GM19438 (cell line): Measurements from ENCODE around the gene DLD.
"Not testable (repeated sequence)": the region's sequence is repeated elsewhere in the genome, so short reads cannot be mapped to it uniquely, and the experiment has no call there.

Source experiments
- ATAC-seq: cut with Tn5 transposase; IDR thresholded peaks from one replicate; pipeline ENCODE4 v1.9.1; 2021; ENCODE audit warnings: low read depth; ENCODE audit not compliant: unreplicated experiment

DLD gene

DNA sequence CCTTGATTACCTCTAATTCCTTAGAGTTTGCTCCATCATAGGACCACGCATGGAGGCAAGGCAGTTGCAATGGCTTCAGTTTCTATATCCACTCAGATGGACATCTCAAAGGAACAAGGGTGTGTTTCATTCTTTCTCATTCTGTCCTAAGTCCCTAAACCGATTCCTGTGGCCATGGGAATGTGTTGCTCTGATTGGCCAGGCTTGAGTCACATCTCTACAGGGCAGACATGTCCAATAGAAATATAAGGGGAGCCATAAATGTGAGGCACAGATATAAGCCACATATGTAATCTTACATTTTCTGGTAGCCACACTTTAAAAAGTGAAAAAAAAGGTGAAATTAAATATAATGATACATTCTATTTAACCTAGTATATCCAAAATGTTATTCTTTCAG, 16.9 kb upstream of the DLD start:
- no peak for ATAC-seq

GRCh38 chr7:107874605-107875446, 16.2 kb upstream of the DLD start:
- no peak for ATAC-seq

DNA sequence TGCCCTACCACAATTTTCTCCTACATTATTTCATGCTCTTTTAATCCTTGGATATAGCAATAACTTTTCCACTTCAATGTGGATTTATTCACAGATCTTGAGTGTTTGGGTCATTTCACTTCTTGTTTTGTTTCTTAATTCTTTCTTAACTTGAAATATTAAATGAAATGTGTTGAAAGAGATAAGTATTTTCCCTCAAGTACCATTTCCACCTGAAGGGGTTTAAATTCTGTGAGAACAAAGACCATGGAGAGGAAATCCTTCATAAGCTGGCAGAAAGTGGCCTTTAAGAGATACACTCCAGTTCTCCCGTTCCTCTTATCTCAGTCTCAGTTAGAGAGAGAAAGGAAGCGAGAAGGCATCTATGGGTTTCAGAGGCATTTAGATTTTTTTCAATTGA, 14.1 kb upstream of the DLD start:
- no peak for ATAC-seq

DNA sequence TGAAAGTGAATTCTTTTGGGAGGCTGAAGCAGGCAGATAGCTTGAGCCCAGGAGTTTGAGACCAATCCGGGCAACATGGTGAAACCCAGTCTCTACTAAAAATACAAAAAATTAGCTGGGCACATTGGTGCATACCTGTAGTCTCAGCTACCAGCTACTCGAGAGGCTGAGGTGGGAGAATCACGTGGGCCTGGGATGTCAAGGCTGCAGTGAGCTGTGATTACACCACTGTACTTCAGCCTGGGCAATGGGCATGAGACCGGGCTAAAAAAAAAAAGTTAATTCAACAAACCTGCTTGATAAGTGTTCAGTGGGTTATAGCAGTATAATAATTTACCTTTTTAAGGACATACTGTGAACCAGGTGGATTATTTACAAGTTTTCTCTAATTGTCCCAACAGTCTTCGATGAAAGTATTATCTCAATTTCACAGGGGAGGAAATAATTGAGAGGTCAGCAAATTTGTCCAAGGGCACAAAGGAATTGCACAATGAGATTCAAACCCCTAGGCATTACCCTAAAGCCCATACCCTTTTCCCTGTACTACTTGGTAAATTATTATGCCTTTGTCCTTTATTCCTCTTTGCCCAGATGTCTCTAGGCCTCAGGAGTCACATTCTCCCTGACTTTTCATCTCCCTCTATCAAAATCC, 13.1 kb upstream of the DLD start:
- no peak for ATAC-seq

- no peak for ATAC-seq
Observed at GRCh38 chr7:107878636-107879035, 12.3 kb upstream of the DLD start.

GRCh38 chr7:107879400-107880035, 11.5 kb upstream of the DLD start:
- peak; percentile 79 for ATAC-seq

DNA sequence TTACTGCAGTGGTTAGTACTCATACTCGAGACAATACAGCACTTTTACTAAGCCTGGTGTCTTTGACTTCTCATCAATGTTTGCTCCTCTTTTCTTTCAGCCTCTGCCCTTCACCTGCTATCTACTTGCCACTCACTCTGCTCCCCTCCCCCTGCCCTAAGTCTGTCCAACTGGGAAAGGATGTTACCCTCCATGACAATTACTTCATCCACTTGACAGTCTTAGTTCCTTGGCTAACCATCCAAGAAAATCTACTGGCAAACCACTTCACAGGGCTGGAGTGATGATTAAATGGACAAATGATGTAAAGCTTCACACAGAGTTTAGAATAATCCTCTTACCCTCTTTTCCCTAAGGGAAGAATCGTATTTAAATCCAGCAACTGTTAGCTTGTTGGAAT, 8.2 kb upstream of the DLD start:
- no peak for ATAC-seq

- no peak for ATAC-seq
Observed at GRCh38 chr7:107884066-107884818, 6.7 kb upstream of the DLD start.

- ATAC-seq: not testable (repeated sequence)
Observed at GRCh38 chr7:107887827-107888226, 3.2 kb upstream of the DLD start.

DNA sequence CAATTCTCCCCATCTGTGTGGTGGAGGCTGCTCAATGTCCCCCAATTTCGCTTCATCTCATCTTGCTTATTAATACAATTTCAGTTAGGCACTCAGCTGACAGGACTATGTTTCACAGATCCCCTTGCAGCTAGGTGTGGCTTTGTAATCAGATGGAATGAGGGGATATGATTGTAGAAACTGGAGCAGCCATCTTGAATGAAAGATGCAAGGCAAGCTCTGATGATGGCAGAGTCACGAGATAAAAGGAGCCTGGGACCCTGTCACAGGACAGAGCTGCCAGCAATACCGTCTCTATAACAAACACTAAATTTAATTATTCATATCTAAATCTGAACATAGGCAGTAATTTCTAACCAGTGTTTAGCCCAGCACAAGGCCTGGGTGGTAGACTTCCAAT, 991 bp upstream of the DLD start:
- no peak for ATAC-seq

DNA sequence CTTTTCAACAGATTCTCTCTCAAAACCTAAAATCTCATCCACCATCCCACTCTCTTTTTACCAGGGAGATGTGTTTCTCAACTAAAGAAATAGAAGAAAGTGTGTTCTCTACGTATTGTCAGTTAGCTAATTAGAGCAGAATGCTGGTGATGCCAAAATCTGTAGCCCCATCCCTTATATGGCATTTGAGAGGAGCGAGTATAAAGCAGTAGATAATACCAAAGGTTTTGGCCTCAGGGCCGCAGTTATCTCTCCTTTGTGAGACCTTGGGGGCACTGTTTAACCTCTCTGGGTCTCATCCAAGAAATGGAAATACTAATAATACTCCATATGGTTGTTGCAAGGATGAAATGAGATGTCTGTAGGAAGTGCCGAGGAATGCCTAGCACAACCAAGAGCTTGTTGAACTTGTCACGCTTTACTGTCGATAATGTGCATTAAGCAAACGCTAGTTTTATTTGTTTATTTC, 456 bp upstream of the DLD start:
- peak; percentile 4 for ATAC-seq

DNA sequence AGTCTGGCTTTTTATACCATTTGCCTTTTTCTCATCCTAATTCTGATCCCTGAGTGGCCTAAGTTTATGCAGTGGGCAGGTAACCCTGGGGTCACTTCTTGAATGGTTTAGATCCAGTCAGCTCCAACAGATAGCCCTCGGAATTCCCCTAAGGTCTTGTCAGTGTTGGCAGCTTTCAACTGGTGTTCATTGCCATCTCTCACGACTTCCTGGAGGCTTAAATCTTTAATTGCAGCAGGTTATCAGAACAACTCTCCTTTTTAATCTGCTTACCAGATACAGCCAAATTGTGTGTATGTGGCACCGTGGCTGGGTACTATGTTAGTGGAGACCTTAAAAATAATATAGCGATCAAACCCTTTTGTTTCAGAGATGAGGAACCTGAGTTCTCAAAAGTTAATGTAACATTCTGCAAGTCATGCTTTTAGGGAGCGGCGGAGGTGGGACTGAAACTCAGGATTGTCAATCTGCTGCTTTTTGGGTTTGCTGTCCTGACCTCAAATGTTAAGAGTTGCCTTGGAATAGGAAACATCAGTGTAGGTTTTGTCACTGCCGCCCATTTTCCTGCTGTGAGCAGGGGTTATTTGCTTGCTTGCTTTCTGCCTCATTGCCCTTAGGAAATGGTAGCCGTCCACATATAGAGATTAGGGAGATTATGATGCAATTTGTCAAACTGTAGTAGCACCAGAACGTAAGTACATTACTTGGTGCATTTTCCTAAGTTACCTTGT, 818 bp downstream of the DLD start:
- ATAC-seq: peak; percentile 15

GRCh38 chr7:107892367-107892741, 1.4 kb downstream of the DLD start:
- not testable (repeated sequence) for ATAC-seq

- no peak for ATAC-seq
Observed at GRCh38 chr7:107898997-107899594, 8.1 kb downstream of the DLD start.

GRCh38 chr7:107900496-107901015, 9.6 kb downstream of the DLD start:
- no peak for ATAC-seq

DNA sequence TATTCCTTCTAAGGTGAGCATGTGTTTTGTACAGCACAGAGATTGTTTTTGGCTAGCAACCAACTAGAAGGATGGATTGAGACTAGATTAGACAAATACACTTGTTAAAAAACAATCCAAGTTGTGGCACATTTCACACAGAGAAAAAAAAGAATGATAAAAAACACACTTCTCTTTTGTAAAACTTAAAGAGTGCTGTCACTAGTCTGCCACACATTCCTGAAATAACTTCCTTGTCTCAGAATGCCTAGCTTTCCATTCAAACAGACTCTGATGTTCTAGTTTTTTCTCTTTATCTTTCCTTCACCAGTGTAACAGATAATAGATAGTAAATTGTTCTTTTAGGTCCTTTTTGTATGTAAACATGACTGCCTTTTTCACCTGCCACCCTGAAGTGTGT, 11.4 kb downstream of the DLD start:
- no peak for ATAC-seq

DNA sequence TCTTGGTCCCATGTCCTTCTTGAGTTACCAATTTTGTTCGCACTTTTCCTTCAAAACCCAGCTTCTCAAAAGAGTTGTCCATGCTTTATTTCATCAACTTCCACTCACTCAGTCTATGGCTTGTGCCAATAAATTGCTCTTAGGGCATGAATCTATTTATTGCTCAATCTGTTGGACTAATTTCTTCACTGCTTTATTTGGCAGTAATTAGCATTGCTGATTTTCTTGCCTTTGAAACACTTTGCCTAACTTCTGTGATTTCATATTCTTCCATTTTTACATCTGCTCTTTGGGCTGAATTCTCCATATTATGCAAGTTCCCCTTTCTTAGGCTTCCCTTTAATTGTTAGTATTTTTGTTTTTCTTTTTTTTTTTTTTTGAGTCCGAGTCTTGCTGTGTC, 16.8 kb downstream of the DLD start:
- ATAC-seq: no peak

DNA sequence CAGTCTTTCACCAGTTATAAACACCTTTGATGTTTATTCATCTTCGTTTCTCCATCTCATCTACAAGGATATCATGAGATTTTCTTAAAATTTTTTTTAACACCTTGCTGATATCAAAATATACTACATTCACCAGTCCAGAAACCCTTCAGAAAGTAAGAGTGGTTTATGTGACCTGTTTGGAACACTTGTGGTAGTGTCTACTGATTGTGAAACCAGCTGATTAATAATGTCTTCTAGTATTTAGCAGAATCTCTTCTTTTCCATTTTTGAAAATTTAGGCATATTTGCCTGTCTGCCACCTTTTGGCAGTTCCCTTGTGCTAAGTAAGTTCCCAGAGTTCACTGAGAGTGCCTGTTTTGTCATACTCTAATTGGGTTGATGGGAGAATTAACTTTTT, 18.5 kb downstream of the DLD start:
- ATAC-seq: no peak

DNA sequence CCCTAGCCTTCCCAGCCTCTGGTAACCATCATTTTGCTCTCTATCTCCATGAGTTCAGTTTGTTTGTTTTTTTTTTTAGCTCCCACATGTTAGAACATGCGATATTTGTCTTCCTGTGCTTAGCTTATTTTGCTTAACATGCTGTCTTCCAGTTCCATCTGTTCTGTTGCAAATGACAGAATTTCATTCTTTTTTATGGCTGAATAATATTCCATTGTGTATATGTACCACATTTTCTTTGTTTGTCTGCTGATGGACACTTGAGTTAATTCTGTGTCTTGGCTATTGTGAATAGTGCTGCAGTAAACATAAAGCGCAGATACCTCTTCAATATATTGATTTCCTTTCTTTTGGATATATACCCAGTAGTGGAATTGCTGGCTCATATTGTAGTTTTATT, 21.0 kb downstream of the DLD start:
- ATAC-seq: no peak

GRCh38 chr7:107913851-107914250, 22.9 kb downstream of the DLD start:
- ATAC-seq: no peak
